HG02885 (cell line): ENCODE measurements around the gene NEK4.
"Not testable (repeated sequence)": the region's sequence is repeated elsewhere in the genome, so short reads cannot be mapped to it uniquely, and the experiment has no call there.

Experiments
- ATAC-seq: cut with Tn5 transposase; IDR thresholded peaks from one replicate; pipeline ENCODE4 v1.9.1; 2021; ENCODE audit warnings: mild to moderate bottlenecking; ENCODE audit not compliant: unreplicated experiment, poor library complexity

Gene NEK4

DNA sequence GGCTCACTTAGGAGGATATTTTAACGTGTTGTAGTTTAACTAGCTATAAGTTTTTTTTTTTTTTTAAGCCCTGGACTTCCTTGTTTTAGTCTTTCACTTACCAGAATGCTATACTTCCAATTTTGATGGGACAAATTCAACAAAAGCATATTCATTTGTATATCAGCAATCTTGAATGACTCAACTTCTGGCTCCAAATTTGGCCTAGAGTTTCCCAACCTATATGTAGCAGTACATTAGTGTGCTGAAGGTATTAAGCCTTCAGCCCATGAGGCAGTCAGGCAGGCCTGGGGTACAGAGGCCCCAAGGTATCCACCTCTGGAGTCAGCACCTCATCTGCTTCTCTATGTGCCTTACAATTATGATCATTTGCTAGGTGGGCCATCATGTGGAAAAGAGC lies 90.9 kb downstream of the NEK4 start:
- ATAC-seq: no peak

DNA sequence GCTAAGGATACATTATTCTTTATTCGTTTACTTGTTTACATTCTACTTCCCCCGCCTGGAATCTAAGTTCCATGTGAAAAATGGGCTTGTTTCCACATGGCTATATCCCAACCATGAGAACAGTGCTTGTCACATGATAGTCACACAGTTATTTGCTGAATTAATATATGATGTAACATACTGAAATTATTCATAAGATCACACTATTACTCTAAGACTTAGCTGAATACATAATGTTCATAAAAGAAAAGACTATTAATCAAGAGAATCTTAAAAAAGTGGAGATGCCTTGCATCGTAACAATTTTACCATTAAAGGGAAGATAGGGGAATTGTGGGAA lies 91.6 kb downstream of the NEK4 start:
- no peak for ATAC-seq

DNA sequence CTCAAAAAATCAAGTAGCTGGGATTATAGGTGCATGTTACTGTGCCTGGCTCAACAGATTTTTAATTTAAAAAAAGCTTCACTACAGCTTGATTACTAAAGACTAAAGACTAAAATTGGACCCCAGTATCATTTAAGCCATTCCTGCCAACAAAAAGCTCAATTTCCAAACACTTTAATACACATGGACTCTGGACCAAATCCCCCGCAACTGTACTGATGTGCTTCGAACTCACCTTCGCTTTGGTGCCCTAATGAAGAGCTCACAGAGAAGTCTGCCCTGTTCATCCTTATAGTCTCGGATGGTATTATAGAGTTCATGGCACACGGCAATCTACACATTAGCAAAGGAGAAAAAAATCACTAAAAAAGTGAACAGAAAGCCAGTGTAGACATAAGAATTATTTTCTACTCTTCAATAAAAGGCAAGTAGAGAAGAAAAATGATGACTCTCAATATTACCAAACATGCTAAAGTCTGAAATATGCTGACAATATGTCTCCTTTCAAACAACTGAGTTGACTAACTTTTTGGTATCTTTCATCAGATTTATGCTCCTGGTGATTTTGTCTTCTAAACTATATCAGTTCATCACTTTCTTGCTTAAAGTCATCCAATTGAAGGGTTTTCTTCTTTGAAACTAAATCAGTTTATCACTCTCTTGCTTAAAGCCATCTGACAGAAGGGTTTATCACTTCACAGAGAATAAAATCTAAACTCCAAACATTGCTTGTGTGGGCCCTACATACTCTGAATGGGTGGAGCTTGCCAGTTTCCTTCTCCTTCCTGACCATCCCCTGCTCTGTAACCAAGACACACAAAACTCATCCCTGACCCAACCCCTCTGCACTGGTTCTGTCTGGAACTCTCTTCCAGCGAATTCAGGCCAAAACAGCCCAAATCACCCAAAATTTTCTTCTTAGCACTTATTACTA lies 92.2 kb downstream of the NEK4 start:
- no peak for ATAC-seq

DNA sequence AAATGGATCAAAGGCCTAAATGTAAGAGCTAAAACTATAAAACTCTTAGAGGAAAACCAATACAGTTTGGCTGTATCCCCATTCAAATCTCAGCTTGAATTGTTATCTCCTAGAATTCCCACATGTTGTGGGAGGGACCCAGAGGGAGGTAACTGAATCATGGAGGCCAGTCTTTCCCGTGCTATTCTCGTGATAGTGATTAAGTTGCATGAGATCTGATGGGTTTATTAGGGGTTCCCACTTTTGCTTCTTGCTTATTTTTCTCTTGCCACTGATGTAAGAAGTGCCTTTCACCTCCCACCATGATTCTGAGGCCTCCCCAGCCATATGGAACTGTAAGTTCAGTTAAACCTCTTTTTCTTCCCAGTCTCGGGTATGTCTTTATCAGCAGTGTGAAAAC lies 94.5 kb downstream of the NEK4 start:
- not testable (repeated sequence) for ATAC-seq

DNA sequence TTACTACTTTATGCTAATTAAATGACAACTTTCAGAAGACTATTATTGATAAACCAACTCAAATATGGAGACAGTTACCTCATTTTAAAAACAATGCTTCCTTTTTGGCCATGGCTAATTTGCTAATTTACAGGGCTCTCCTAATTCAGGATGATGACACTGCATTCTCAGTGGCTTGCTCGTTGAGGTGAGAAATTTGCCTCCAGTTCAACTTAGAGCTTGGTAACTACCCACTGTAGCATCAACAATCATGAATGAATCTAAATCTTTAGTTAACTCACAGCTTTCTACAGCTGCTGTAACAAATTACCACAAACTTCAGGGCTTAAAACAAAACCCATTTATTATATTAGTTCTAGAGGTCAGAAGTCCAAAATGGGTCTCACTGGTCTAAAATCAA lies 99.1 kb downstream of the NEK4 start:
- ATAC-seq: no peak

DNA sequence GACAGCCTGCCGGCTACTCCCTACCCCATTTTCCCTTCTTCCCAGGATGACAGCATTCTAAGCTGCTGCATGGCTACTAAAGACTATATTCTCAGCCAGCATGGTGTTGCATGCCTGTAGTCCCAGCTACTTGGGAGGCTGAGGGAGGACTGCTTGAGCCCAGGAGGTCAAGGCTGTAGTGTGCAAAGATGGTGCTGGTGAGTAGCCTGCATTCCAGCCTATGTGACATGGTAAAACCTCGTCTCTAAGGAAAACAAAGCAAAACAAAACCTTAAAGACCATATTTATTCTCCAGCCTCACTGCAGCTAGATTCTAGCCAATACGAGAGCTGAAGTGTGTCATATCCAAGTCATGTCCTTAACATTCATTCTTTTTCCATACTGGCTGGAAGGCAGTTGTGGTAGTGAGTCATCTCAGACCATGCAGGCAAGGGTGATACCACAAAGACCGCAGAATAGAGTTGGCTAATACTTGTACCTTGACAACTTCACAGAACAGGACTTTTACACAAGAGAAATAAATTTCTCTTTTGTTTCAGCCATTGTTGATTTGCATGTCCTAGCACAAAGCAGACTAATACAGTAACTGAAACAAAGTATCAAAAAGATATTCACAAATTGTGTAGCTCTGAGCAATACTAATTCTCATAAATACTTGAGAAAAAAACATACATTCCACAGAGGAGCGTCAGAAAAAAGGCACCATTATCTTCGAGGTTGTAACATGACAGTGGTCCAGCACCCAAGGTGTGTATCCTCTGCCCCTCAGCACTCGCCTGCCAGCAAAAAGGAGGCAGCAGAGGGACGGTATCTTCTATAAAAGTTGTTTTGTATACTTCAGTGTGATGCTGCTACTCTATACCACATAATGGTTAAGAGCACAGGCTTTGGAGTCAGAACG lies 99.9 kb downstream of the NEK4 start:
- ATAC-seq: peak; percentile 81

DNA sequence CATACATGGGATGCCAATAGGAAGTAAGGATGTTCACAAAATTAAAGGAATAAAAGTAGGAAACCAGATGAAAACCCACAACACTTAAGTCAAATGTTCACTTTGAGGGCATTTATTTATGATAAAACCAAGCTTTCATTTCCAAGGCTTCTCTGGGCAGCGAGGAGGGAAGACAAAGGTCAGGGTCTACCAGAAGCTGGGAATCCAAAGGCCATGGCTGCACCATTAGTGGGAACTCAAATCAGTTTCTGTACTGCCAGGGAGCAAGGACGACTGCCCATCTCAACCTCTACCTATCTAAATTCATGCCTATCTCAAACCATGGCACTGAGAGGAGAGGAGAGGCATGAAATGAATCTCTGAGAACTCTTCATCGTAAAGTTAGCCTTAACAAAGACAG lies 107.6 kb downstream of the NEK4 start:
- no peak for ATAC-seq

DNA sequence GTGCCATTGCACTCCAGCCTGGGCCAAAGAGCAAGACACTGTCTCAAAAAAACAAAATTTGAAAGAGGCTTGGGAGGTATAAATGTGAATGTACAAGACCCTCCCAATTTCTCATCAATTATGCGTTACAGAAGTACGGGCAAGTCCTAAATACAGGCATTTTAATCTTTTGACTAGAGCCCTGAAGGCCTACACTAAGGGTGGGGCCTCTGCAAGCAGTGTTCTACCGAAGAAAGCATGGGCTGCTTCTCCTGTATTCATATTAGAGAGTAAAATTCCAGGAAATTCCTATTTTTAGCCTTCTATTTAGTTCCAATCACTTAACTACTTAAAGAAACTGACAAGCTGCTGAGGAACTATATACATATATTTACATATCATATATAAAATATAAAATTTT lies 110.7 kb downstream of the NEK4 start:
- ATAC-seq: no peak
